Limb (tissue), 2 donors: Measurements from ENCODE around the gene ALKBH6.

Experiments
- DNase-seq, 2 donors: peaks; one replicate each; pipeline ENCODE4 v3.0.0-alpha.2; 2016; ENCODE audit errors: extremely low spot score in 2 of 2

ALKBH6 gene

DNA sequence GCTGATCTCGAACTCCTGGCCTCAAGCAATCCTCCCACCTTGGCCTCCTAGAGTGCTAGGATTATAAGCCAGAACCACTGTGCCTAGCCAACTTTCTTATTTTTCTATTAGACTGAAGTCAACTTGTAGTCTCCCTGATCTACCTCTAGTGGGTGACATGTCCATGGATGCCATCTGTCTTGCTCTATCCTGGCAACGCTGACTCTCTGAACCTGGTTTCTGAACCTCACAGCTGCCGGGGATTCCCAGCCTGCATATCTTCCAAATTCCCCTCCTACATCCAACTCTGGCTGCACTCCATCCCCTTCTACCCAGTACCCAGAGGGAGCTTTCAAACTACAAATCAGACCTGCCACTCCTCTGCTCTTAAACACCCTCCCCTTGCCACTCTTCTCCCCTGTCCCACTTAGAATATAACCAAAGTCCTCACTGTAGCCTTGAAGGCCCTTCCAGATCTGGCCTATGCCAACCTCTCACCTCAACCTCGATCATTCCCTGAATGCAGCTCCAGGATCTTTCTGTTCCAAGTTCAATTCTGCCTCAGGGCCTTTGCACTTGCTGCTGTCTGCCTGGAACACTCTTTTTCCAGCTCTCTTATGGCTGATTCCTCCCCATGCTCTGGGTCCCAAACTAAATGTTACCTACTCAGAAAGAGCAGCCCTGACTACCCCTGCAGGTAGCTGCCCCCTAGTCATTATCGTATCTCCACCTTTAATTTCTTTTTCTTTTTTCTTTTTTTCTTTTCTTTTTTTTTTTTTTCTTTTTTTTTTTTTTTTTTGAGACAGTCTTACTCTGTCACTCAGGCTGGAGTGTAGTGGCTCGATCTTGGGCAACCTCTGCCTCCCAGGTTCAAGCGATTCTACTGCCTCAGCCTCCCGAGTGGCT is 16.5 kb upstream of the ALKBH6 start:
- no peak for DNase-seq

DNA sequence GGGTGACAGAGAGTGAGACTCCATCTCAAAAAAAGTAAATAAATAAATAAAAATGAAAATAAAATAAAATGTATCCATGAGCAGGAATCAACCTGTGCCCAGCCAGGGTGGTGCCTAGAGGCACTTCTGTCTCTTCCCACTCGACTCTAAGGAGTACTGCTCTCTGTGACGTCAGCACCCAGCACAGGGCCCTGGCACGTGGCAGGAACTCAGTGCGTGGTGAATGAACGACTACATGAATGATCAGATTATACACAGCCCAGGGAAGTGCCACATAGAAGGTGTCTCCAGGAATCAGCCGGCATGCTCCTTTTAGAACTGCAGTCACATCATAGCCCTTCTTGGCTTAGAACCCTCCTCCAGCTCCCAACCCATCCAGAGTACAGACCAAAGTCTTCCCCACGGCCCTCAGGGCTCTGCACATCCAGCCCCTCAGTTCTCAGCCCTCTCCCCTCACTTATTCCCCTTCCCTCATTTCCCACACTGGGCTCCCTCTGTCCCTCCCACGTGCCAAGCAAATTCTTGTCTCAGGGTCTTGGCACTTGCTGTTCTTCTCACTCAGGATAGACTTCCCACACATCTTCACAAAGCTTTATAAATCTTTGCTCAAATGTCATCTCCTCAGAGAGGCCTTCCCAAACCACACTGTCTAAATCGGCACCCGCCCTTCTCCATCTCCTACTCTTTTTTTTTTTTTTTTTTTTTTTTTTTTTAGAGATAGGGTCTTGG is 14.5 kb upstream of the ALKBH6 start:
- DNase-seq = no peak

DNA sequence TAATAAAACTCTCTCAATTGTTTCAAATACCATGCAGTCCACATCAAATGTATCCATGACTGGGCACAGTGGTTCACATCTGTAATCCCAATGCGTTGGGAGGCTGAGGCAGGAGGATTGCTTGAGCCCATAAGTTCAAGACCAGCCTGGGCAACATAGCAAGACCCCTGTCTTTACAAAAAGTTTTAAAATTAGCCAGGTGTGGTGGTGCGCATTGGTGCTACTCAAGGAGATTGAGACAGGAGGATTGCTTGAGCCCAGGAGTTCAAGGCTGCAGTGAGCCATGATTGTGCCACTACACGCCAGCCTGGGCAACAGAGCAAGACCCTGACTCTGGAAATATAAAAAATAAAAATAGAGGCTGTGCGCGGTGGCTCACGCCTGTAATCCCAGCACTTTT is 13.7 kb upstream of the ALKBH6 start:
- DNase-seq = no peak

DNA sequence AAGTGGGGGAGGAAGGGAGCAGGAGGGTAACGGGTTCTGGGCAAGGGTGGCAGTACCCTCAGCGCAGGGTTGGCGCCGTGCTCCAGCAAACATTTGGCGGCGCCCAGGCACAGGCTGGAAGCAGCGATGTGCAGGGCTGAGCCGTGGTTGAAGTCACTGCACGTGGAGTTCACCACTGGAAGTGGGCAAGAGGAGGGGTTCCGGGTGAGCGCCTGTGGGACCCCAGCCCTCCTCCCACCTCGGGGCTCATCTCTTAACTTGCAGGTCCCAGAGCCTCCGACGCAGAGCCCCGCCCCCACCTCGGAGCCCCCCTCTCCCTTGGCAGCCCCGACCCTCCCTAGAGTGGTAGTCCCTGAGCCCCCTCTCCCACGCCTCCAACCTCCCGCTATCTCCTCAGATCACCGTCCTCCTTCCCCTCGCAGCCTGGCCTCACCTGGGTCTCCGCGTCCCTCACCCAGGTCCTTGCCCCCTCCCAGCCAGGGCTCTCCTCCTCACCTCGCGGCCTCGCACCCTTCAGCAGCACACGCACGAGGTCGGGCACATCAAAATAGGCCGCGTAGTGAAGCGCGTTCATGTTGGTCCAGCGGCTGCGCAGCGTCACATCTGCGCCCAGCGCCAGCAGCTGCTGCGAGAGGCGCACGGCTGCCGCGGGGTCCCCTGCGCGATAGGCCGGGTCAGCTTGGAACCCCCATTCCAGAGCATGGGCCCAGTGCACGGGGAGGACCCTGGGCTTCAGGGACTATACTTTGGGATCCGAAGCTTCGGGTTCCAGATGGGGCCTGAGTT is 12.3 kb upstream of the ALKBH6 start:
- DNase-seq = no peak

DNA sequence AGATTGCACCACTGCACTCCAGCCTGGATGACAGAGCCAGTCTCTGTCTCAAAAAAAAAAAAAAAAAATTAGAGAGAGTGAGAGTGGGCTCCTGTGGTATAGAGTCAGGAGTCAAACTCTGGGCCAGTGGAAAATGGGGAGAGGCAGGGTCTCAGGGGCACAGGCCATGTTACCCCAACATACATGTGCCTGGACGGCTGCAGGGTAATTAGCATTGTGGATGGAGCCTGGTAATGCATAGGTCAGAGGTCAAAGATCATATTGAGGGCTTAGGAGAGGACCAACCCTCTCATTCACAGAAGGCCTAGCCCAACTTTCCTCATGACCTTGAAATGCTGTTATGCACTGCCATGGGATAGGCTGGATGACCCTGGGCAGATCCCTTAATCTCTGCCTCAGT is 11.5 kb upstream of the ALKBH6 start:
- DNase-seq = no peak

DNA sequence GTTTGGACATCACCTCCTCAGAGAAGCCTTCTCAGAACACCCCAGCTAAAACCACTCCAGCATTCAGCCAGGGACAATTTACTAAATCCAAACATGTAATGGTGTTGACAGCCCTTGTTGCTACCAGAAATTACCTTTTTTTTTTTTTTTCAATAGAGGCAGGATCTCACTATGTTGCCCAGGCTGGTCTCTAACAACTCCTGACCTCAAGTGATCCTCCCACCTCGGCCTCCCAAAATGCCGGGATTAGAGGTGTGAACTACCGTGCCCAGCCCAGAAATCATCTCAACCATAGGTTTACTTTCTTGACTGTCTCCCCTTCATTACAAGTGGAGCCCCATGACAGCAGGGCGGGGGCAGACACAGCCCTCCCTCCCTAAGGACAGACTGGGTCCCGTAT is 9.4 kb upstream of the ALKBH6 start:
- no peak for DNase-seq

DNA sequence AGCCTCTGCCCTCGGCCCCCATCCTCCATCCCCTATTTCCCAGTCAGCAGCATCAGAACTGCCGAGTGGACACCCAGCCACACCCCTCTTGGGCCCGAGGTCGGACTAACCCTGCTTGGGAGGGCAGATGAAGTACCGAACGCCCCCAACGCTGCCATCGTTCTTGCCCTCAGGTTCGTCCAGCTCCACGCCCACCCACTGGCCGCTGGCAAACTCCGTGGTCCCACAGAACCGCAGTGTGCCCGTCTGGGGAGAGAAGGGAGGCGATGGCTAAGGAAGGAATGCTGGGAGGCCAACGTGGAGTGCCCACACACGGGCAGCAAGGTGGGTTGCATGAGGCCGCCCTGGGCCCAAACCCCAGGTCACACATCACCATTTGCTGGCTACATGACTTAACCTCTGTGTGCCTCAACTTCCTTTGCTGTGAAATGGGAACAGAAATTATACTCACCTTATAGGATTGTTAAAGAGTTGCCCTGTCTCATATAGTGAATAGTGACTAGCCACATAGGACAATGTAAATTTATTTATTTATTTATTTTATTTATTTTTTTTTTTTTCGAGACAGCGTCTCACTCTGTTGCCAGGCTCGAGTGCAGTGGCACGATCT is 5.2 kb upstream of the ALKBH6 start:
- no peak for DNase-seq

DNA sequence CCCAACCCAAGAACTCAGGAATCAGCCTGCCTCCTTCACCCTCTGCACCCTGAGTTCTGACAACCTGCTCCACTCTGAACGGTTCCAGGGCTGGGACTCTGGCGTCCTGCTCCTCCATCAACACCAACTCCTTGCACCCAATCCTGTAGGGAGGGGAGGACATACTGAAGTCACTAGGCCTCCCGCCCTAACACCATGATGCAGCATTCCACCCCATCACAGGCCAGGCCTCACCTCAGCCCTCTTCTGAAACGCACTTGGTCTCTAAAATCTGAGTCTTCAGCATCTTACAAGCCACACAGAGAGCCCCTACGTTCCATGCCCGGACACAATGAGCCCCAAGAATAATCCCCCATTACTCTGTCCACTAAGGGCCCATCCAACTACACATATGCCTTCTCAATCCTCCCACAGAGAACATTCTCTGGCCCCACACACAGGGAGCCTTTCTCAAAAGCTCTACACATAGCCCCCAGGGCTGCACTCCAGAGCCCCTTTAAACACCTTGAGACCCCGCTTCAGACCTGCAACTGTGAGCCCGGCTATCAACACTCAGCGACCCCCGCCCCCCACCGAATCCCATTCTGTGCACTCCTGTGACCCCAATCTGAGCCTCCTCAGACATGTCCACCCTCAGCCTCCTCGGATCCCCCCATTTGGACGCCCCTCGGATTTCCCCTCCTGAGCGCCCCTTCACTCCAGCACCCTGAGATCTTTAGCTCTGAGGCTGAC is 567 bp downstream of the ALKBH6 start:
- DNase-seq = no peak

DNA sequence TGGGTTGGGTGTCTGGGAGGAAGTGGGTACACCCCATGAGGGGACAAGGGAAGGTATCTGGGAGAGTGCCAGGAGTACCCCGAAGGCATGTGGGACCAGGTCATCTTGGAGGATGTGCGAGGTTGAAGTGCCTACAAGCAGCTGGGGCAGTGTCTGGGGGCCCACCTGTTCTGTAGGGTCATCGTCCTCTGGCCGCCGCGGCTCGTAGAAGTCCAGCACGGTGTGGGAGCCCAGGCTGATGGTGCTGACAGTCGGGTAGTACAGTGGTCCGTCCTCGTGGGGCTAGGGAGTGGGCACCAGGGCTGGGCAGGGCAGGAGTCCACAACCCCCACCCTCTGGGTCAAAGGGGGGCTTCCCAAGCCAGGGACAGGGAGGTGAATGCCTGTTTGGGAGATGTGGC is 3.6 kb downstream of the ALKBH6 start:
- DNase-seq = no peak

DNA sequence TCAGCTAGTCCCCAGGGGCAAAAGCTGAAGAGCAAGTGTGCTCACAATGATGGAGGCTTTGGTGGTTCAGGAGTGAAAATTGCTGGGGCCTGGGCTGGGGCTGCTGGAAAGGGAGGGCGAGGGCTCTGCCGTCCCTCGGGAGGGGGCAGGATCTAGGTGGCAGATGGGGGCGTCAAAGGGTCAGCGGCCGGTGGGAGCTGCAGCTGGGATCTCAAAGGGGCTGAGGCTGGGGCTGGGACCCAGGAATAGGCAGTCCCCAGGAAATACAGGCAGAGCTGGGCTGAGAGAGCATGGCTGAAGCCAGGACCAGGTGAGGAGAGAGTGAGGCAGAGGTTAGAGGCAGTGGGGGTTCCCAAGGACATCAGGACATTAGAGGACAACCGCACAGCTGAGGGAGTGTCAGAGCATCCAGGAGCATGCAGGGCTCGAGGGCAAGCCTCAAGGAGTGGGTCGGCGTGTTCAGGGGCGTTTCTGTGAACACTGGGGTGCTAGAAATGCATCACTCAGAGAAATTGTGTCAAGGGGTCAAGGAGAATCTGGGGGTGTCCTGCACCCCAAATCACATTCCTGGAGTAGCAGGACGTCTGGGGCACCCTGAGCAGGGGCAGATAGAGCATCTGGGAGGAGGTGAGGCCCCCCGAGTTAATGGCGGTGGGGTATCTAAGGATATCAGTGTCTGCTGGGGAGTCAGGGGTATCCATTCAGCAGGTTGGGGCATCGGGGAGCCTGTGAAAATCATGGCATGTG is 4.2 kb downstream of the ALKBH6 start:
- no peak for DNase-seq

DNA sequence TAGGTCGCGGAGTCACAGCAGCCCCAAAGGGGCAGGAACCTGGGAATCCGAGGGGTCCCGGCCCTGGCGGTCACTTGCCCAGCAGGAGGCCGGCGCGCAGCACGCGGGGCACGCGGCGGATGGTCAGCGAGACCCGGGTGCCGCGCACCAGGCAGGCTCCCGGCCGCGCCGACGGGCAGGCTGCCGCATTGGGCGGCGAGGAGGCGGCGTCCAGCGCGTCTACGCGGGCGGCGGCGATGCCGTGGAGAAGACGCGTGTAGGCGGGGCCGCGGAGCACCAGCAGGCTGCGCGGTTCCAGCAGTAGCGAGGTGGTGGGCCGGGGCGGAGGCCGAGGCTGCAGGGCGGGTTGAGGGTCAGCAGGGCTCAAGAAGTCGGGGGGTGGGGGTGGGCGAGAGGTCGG is 4.8 kb downstream of the ALKBH6 start:
- peak in 1 of 2 donors; percentile 69 for DNase-seq

DNA sequence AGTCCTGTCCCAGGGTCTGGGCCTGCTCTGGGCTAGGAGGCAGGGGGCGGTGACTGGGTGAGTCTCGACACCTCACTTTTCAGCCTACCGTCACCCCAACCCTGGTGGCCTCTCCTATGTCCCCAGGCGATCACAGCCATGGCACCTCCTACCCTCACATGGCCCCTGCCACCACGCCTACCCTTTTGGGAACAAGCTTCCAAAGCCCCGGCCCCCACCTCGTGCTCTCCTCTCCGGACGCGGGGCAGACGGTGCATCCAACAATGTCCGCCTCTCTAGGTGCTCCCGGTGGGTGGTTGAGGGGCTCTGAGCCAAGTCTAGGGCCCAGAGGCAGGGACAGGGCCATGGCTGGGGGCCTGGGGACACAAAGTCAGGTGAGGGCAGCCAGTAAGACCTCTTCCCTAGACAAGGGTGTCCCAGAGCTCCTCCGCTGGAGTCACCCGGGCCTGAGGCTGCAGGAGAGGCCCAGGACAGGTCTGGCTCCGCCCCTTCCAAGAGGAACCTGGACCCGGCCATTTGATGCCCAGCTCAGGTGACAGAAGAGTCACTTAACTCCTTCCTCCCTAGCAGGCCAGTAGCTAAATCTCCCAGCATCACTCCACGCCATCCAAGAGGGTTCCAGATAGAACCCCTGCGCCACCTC is 5.6 kb downstream of the ALKBH6 start, which contains the start of gene SYNE4:
TSS of gene SYNE4 (minus strand) at position 478 of the 643 bp plus-strand sequence. CDS start at position 346, 132 bp downstream.
- DNase-seq = no peak

DNA sequence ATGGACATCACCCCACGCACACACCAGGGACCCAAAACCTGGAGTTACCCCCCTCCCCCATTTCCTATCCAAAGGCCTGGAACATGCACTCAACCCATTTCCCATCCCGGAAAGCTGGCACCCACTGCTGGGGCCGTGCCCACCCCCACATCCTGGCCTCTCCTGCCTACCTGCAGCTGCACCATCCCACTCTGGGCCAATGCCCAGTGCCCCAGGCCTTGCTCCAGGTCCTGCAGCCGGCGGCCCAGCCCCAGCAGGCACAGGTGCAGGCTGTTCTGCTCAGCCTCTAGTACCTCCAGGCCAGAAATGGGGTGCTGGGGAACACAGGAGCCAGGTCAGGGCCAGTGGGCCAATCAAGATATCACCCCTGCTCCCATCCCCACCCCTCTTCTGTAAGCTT is 7.1 kb downstream of the ALKBH6 start:
- DNase-seq = no peak

DNA sequence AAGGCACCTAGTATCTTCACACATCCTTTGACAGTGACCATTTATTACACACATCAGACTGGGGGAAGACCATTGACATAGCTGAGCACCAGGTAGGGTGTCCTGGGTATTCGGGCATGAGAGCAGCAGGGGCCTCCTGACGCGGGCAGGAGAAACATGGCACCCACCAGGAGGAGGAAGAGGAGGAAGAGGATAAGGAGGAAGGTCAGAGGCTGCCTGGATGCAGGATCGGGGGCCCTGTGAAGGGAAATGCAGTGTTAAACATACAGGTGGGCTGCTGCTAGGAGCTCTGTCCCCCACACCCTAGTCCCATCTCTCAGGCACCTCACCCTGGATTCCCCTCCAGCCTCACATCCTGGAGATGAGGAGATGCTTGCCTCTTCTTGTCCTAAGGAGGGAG is 10.7 kb downstream of the ALKBH6 start:
- DNase-seq = no peak

DNA sequence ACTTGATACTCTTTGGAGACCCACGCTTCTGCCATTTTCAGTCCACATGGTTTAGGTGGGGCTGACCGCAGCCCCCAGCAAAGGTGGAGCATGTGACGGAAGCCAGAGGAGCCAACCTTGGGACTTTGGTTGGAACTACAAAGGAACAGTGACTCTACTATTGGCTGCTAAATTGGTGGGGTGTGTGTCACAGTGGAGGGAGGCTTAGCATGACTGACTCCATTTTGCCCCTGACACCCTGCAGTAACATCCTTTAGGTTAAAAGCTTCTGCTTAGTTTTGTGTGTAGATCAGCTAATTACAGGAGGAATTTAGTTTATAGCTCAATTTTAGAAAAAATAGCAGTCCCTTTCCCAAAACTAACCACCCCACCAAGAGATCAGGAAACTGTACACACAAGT is 12.4 kb downstream of the ALKBH6 start:
- DNase-seq = no peak

DNA sequence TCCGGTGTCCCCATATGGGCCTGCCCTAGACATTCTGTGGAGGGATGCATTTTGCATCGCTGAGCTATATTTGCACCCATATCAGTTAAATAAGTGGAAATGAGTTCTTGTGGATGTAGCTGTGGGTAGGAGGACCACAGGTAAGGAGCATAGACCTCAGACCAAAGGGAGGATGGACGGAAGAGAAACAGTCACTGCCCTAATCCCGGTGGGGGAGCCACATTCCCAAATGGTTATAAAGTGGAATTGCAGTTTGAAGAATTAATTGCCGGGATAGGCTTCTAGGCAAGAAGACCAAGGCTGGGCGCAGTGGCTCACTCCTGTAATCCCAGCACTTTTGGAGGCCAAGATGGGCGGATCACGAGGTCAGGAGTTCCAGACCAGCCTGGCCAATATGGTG is 17.2 kb downstream of the ALKBH6 start:
- no peak for DNase-seq

DNA sequence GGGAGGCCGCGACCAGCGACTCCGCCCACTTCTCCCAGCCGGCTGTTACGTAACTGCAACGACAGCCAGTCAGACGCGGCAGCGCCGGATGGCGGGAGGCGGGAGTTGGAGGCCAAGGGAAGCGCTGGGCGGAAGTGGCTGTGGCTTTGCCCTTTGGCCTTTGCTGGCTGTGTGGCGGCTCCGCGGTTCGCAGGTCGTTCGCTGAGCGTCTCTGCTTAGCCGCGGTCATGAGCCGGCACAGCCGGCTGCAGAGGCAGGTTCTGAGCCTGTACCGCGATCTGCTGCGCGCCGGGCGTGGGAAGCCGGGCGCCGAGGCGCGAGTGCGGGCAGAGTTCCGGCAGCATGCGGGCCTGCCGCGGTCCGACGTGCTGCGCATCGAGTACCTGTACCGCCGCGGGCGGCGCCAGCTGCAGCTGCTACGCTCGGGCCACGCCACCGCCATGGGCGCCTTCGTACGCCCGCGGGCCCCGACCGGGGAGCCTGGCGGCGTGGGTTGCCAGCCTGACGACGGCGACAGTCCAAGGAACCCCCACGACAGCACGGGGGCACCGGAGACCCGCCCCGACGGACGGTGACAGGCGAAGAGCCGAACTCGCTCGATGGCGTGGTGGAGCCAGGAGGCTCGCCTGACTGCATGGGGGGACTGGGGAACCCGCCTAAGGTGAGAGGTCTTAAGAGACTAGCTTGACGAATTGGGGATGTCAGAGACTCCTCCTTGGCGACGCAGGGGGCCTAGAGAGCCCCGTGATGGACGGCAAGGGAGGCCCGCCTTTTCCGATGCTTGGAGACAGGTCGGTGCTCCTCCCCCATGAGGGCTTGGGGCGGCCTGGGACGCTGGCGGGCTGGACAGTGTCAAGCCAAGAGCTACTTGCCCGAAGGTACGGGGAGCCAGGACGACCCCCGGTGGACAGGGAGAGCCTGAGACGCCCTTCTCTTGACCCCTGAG is 18.7 kb downstream of the ALKBH6 start, which contains the start of gene SDHAF1:
TSS of gene SDHAF1 (plus strand) at position 141 of the 946 bp plus-strand sequence. CDS start at position 228, 87 bp downstream.
- DNase-seq = peak; percentile 94

DNA sequence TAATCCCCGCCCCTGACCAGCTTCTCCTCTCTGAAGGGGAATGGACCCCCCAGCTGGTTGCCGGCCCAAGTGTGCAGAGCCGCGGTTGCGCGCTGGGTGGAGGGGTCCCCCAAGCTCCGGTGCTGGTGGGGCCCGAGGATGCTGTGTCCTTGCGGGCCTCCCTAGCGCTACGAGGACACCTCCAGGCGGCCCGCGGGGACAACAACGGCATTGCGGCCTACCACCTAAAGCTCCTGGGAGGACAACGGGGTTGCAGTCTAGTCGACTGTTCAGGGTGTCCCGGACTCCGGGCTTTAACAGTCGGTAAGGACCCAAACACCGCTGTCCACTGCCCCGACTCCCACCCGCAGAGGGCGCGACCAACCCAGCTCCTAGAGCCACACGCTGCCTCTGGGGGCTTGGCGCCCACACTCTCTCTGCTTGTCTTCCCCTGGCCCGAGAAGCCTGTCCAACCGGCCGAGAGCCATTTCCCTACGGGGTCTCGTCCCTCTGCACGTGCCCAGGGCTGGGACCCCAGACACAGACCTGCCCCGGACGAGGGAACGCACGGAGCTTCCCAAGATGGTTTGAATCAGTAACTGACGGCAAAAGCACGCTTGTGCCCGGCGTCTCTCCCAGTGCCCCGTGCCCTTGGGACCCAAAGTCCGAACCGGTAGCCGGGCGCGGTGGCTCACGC is 20.0 kb downstream of the ALKBH6 start:
- DNase-seq = no peak
